ENCODE results near the gene PKMYT1.
A peak's percentile ranks its signal among the peaks of the same experiment; 100 is the strongest.

The PKMYT1 gene

DNA sequence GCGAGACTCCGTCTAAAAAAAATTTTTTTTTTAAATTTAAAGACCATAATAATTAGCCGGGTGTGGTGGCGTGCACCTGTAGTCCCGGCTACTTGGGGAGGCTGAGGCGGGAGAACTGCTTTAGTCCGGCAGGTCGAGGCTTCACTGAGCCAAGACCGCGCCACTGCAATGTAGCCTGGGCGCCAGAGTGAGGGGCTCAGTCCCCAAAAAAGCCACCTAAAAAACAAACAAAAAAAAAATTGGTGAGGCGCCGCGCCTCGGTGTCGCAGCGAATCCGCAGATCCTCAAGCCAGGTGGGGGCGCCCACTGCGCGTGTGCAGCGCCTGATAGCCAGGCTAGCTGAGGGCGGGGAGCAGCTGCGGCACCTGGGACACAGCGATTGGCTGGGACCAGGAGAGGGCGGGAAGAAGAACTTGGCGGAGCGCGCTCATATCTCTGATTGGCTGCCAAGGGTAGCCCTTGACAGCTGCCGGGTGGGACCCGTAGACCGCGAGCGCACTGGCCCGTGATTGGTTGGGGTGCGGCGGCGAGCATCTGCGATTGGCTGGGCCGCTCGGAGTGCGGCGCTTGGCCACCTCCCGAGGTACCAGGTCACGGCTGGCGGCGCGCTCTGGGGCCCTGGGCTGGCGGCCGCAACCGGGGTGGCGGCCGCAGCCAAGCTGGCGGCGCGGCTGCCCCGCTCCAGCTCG, 23.5 kb upstream of the PKMYT1 start:
- Histone ChIP-seq H3K4me2 (ENCODE audit: low read length) (peak overlapping the region; percentile 30), H3K4me3 (ENCODE audit: low read length) (0 out of 2 replicates have a peak overlapping the region, but pooled peaks have one; percentile 43), H3K27ac (ENCODE audit: low read length) (no peak overlapping the region)

DNA sequence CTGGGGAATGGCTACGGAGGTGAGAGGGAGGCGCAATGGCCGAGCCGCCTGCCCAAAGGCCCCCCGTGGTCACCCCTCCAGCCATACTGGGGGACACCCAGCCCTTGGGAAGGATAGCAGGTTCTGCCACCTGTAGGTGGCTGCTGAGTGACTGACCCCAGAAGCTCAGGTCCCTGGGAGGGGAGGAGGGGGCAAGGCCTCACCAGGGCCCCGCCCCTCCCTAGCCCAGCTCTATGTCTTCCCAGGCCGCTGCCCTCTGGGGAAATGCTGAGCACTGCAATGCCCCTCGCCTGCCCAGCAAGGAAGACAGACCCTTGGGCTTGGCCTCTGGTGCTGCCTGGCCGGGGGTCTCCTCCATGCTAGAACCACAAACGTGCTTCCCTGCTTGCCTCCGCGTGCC, 21.1 kb upstream of the PKMYT1 start:
- no peaks in the 10 kb centered on the region for H3K36me3 ChIP-seq (replicated peaks; ENCODE audit: low read depth, low read length)
- no peaks in the 10 kb centered on the region for H4K20me1 ChIP-seq (ENCODE audit: insufficient read depth, low read length)
- H3K9ac ChIP-seq (ENCODE audit: low read length) = no peak overlapping the region
- H3K4me1 ChIP-seq (ENCODE audit: low read length) = 0 out of 2 replicates have a peak, but pooled peaks cover 3% of the 10 kb centered on the region
- TF ChIP-seq, protein P1, sequence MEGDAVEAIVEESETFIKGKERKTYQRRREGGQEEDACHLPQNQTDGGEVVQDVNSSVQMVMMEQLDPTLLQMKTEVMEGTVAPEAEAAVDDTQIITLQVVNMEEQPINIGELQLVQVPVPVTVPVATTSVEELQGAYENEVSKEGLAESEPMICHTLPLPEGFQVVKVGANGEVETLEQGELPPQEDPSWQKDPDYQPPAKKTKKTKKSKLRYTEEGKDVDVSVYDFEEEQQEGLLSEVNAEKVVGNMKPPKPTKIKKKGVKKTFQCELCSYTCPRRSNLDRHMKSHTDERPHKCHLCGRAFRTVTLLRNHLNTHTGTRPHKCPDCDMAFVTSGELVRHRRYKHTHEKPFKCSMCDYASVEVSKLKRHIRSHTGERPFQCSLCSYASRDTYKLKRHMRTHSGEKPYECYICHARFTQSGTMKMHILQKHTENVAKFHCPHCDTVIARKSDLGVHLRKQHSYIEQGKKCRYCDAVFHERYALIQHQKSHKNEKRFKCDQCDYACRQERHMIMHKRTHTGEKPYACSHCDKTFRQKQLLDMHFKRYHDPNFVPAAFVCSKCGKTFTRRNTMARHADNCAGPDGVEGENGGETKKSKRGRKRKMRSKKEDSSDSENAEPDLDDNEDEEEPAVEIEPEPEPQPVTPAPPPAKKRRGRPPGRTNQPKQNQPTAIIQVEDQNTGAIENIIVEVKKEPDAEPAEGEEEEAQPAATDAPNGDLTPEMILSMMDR (IDR thresholded peaks at IDR 0.05; ENCODE audit: low read depth, low read length) = no peak
- H3K4me2 ChIP-seq (ENCODE audit: low read length) = no peak overlapping the region
- H3K9me3 ChIP-seq (ENCODE audit: insufficient read depth, low read length) = no peaks in the 10 kb centered on the region
- no peak overlapping the region for H3K4me3 ChIP-seq (ENCODE audit: low read length)
- no peaks in the 10 kb centered on the region for H3K79me2 ChIP-seq (ENCODE audit: low read length)
- peaks cover 42% of the 10 kb centered on the region for H3K27me3 ChIP-seq (ENCODE audit: low read depth, low read length)
- no peak overlapping the region for H2AFZ ChIP-seq (ENCODE audit: low read depth, low read length)
- H3K27ac ChIP-seq (ENCODE audit: low read length) = no peak overlapping the region

More for the DNA sequence above, 23.5 kb upstream of the PKMYT1 start:
- Histone ChIP-seq H2AFZ (ENCODE audit: low read depth, low read length) (no peak overlapping the region), H3K4me1 (ENCODE audit: low read length) (0 out of 2 replicates have a peak, but pooled peaks cover 3% of the 10 kb centered on the region), H3K9ac (ENCODE audit: low read length) (no peak overlapping the region), H3K36me3 (replicated peaks; ENCODE audit: low read depth, low read length) (no peaks in the 10 kb centered on the region), H4K20me1 (ENCODE audit: insufficient read depth, low read length) (no peaks in the 10 kb centered on the region), H3K79me2 (ENCODE audit: low read length) (no peaks in the 10 kb centered on the region), H3K27me3 (ENCODE audit: low read depth, low read length) (peaks cover 44% of the 10 kb centered on the region), H3K9me3 (ENCODE audit: insufficient read depth, low read length) (no peaks in the 10 kb centered on the region)
- TF ChIP-seq, protein P1 (IDR thresholded peaks at IDR 0.05; ENCODE audit: low read depth, low read length) = peak; percentile 58
- TF ChIP-seq EZH2phosphoT487 (IDR thresholded peaks at IDR 0.05; ENCODE audit: low read depth) = no peak

DNA sequence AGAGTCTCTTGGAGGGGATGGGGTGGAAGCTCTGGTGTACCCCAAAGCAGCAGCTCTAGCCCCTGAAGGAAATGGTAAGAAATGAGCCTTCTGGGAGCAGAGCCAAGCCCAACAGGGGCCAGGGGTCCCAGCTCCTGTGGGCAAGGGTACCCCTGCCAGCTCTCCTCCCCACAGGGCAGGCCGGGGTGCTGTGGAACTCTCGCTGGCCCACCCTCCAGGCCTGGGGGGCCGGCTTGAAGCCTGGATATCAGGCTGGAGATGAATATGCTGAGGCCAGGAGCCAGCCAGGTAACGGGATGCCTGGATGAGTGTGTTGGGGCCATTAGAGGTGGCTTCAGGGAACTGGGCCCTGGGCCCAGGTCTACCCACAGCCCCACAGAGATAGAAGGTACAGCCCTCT, 20.3 kb upstream of the PKMYT1 start:
- H3K4me1 ChIP-seq (ENCODE audit: low read length) = 0 out of 2 replicates have a peak, but pooled peaks cover 3% of the 10 kb centered on the region
- H3K27ac ChIP-seq (ENCODE audit: low read length) = no peak overlapping the region
- no peaks in the 10 kb centered on the region for H3K36me3 ChIP-seq (replicated peaks; ENCODE audit: low read depth, low read length)
- no peak overlapping the region for H3K4me3 ChIP-seq (ENCODE audit: low read length)
- no peak overlapping the region for H2AFZ ChIP-seq (ENCODE audit: low read depth, low read length)
- no peak overlapping the region for H3K9ac ChIP-seq (ENCODE audit: low read length)
- TF ChIP-seq EZH2phosphoT487 (IDR thresholded peaks at IDR 0.05; ENCODE audit: low read depth) = no peak
- TF ChIP-seq, protein P1 (IDR thresholded peaks at IDR 0.05; ENCODE audit: low read depth, low read length) = no peak
- H4K20me1 ChIP-seq (ENCODE audit: insufficient read depth, low read length) = no peaks in the 10 kb centered on the region
- H3K4me2 ChIP-seq (ENCODE audit: low read length) = no peak overlapping the region
- H3K79me2 ChIP-seq (ENCODE audit: low read length) = no peaks in the 10 kb centered on the region
- no peaks in the 10 kb centered on the region for H3K9me3 ChIP-seq (ENCODE audit: insufficient read depth, low read length)
- peaks cover 36% of the 10 kb centered on the region for H3K27me3 ChIP-seq (ENCODE audit: low read depth, low read length)

DNA sequence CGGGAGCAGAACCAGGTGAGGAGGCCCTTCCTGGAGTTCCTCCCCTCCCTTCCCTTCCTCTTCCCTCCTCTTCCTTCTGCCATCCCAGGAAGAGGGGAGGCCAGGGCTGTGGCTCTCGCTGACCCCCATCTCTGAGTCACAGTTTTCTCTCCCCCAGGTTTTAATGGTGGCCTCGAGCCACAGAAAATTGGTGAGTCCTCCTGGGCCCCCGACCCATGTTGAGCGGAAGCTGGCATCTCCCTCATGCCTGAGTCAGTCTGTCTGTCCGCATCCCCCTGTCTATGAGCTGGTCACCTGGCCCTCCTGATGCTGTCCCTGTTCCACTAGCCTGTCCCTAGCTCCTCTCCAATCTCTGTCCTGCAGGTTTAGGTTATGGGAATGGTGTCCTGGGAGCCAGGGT, 19.7 kb upstream of the PKMYT1 start:
- Histone ChIP-seq H2AFZ (ENCODE audit: low read depth, low read length) (no peak overlapping the region), H3K4me1 (ENCODE audit: low read length) (0 out of 2 replicates have a peak, but pooled peaks cover 1% of the 10 kb centered on the region), H4K20me1 (ENCODE audit: insufficient read depth, low read length) (no peaks in the 10 kb centered on the region), H3K4me3 (ENCODE audit: low read length) (no peak overlapping the region), H3K9me3 (ENCODE audit: insufficient read depth, low read length) (no peaks in the 10 kb centered on the region), H3K27ac (ENCODE audit: low read length) (no peak overlapping the region), H3K27me3 (ENCODE audit: low read depth, low read length) (peaks cover 34% of the 10 kb centered on the region), H3K79me2 (ENCODE audit: low read length) (no peaks in the 10 kb centered on the region), H3K36me3 (replicated peaks; ENCODE audit: low read depth, low read length) (no peaks in the 10 kb centered on the region), H3K9ac (ENCODE audit: low read length) (no peak overlapping the region), H3K4me2 (ENCODE audit: low read length) (no peak overlapping the region)
- TF ChIP-seq, protein P1 (IDR thresholded peaks at IDR 0.05; ENCODE audit: low read depth, low read length) = no peak
- TF ChIP-seq EZH2phosphoT487 (IDR thresholded peaks at IDR 0.05; ENCODE audit: low read depth) = no peak
